Measurements from ENCODE around the gene OTC.

- TF ChIP-seq CTCF (IDR thresholded peaks at IDR 0.05) = no peak
- no peak for TF ChIP-seq ZFX (IDR thresholded peaks at IDR 0.05; ENCODE audit: borderline replicate concordance)
Observed at GRCh38 chrX:38320819-38321218, 31.6 kb upstream of the OTC start.

Measured in 22Rv1 (cell line).